Brain microvascular endothelial cell (primary cell): ENCODE data around the gene TEX13C.

Source experiments
- DNase-seq: peaks from one replicate; pipeline ENCODE4 v3.0.0-alpha.2; 2020
- H3K27ac ChIP-seq: fragments of 250-450 bp; sonication (Bioruptor Pico); 2 replicates; pipeline ENCODE4 v1.5.1; 2020; ENCODE audit warnings: mild to moderate bottlenecking, moderate library complexity
- H3K27me3 ChIP-seq: fragments of 250-450 bp; sonication (Bioruptor Pico); replicated peaks from 2 replicates; pipeline ENCODE4 v1.5.1; 2020; ENCODE audit warnings: mild to moderate bottlenecking
- H3K36me3 ChIP-seq: fragments of 250-450 bp; sonication (Bioruptor Pico); replicated peaks from 2 replicates; pipeline ENCODE4 v1.5.1; 2020; ENCODE audit warnings: mild to moderate bottlenecking
- H3K4me3 ChIP-seq: 2 replicates; pipeline ENCODE4 v1.5.1; 2011; ENCODE audit warnings: low read depth, mild to moderate bottlenecking, control low read depth, low read length, moderate library complexity
- in situ Hi-C: cut with HindIII; loops from 2 replicates; pipeline ENCODE4 v1.10.0; 2017; ENCODE audit warnings: low sequenced_read_pairs, low pct_ligation_motif_present
- TF ChIP-seq, protein P1 (sequence below): IDR thresholded peaks from 2 replicates; pipeline ENCODE4 v1.5.1; 2011; ENCODE audit warnings: low read depth, mild to moderate bottlenecking, moderate library complexity, low read length, control low read depth, inconsistent platforms; ENCODE audit errors: missing control alignments

The TEX13C gene

DNA sequence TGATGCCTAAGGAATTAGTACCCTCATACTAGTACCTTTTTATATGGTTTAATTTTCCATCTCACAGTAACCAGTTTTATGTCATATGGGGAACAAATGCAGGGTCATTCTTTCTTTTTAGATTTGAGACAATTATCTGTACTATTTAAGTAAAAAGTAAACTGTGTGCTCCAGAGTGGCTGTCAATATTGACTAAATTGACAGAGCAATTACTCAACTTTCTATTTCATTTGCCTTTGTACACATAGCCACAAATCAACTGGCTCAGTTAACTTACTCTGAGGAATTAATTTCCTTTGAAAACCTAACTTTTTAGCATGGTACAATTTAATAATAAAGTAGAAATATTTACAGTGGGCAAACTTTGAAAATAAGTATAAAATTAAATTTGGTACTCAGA, 28.5 kb upstream of the TEX13C start:
- no peak overlapping the region for H3K4me3 ChIP-seq
- H3K27me3 ChIP-seq, result no peaks in the 10 kb centered on the region
- in situ Hi-C loops, result no loop called here
- no peaks in the 10 kb centered on the region for H3K36me3 ChIP-seq
- no peak overlapping the region for H3K27ac ChIP-seq
- DNase-seq, result no peak
- TF ChIP-seq, protein P1, sequence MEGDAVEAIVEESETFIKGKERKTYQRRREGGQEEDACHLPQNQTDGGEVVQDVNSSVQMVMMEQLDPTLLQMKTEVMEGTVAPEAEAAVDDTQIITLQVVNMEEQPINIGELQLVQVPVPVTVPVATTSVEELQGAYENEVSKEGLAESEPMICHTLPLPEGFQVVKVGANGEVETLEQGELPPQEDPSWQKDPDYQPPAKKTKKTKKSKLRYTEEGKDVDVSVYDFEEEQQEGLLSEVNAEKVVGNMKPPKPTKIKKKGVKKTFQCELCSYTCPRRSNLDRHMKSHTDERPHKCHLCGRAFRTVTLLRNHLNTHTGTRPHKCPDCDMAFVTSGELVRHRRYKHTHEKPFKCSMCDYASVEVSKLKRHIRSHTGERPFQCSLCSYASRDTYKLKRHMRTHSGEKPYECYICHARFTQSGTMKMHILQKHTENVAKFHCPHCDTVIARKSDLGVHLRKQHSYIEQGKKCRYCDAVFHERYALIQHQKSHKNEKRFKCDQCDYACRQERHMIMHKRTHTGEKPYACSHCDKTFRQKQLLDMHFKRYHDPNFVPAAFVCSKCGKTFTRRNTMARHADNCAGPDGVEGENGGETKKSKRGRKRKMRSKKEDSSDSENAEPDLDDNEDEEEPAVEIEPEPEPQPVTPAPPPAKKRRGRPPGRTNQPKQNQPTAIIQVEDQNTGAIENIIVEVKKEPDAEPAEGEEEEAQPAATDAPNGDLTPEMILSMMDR, result no peak

DNA sequence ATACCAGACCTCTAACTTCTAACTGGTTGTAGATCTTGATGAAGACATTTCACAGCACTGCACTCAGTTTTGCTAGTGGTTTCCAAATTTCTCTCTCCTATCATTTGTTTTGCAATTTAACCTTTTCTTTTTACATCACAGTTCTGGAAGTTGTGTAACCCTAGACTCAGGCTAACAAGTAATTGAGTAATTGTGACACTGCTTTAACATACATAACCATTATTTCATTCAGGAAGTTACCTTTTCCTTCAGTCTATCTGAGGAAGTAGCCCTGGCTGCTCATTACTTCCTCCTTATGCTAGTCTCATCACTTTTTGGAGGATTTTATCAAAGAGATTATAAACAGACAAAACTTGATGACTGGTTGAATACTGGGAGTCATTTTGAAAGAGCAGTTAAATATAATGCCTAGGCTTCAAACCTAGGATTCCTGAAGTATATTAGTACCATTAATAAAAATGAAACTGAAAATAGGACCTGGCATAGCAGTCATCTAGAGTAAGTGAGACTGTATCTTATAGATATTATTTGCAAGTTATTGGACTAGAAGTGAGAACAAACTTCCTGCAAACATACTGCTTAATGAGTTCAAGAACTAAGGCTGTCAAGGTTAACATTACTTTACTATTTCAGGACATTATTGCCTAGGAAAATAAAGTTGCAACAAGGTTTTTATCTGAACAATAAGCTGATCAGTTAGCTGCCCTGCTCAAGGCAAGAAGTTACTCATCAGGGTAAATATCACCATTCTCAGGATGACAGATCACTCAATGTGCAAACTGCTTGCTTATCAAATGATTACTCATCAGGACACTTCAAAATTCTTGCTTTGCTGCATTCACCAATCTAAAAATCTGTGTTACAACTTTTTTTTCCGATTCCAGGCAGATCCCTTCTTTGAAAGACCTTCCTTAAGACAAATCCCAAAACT, 25.6 kb upstream of the TEX13C start:
- Histone ChIP-seq H3K27ac (no peak overlapping the region), H3K4me3 (no peak overlapping the region), H3K27me3 (no peaks in the 10 kb centered on the region), H3K36me3 (no peaks in the 10 kb centered on the region)
- in situ Hi-C loops, result no loop called here
- DNase-seq, result no peak
- TF ChIP-seq, protein P1, result no peak

DNA sequence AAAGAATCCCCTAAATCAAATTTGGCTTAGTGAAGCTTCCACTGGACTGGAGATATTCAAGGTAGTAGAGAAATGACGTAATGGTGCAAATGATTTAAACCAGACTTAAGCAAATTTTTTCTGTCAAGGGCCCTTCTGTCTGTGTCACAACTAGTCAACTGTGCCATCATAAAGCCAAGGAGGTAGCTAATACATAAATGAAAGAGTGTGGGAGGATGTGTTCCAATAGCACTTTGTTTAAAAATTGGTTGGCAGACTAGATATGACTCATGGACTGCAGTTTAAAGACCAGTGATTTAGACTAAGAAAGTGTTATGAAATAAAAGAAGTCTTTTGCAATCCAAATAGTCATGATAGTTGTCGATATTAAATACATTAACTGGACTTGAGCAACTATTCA, 24.3 kb upstream of the TEX13C start:
- TF ChIP-seq, protein P1, result no peak
- in situ Hi-C loops, result no loop called here
- DNase-seq, result no peak
- Histone ChIP-seq H3K27ac (no peak overlapping the region), H3K4me3 (no peak overlapping the region), H3K27me3 (no peaks in the 10 kb centered on the region), H3K36me3 (no peaks in the 10 kb centered on the region)

DNA sequence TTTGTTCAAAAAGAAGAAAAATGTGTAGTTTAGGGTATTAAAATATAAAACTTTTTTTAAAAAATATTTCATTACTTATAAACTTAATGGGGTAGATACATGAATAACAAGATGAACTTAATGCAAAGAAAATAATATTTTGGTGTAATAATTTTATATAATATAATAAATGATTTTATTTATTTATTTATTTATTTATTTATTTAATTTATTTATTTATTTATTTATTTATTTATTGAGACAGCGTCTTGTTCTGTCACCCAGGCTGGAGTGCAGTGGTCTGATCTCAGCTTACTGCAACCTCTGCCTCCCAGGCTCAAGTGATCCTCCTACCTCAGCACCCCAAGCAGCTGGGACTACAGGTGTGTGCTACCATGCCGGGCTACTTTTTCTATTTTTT, 20.8 kb upstream of the TEX13C start:
- Histone ChIP-seq H3K36me3 (no peaks in the 10 kb centered on the region), H3K27ac (no peak overlapping the region), H3K4me3 (no peak overlapping the region), H3K27me3 (no peaks in the 10 kb centered on the region)
- TF ChIP-seq, protein P1, result no peak
- no peak for DNase-seq
- in situ Hi-C loops, result no loop called here

DNA sequence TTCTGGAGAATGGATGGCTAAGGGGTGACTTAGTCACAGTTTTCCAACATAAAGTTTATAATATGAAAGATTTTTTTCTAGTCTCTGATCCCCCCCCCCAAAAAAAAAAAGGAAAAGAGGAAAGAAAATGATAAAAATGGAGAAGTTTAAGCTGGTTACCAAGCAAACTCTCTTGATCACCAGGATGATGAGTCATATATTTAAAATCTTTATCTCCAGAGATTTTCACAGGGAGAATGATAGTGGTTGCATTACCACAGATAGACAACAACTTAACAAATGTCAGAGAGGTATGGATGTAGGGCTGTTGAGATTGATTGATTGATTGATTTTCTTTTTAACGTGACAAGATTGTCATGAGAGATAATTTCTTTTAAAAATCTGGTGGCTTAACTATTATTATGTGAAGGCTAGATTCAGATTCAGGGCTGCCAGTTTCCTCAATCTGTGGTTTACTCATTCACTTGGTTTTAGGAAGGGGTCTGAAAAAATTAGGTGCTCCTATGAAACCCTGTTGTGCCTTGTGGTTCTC, 13.3 kb upstream of the TEX13C start:
- no peak overlapping the region for H3K27ac ChIP-seq
- in situ Hi-C loops, result no loop called here

More for the DNA sequence above, 13.3 kb upstream of the TEX13C start:
- TF ChIP-seq, protein P1, result no peak
- no peak for DNase-seq
- Histone ChIP-seq H3K27me3 (no peaks in the 10 kb centered on the region), H3K4me3 (no peak overlapping the region), H3K36me3 (no peaks in the 10 kb centered on the region)
